Large intestine (tissue), 1 donor: ENCODE data around the gene CEL. TPM values are rescaled to one million over a fixed set of nuclear protein-coding genes. Genes with fewer than 3 reads are reported as not detected.

Experiments used
- polyA plus RNA-seq: library from polyadenylated mRNA; unstranded; fragments of 120-200 nt; gene quantifications from one replicate; pipeline ENCODE4 v1.2.1, GENCODE V29; 2013

The CEL gene
- polyA plus RNA-seq, 1 donor = 268 TPM

Other genes starting within 250 kb of the CEL start
- 2.6 TPM for gene AK8, start 183.7 kb upstream of the CEL start, polyA plus RNA-seq
- gene SPACA9, start 183.1 kb upstream of the CEL start, polyA plus RNA-seq = 2.5 TPM
- gene TSC1, start 117.4 kb upstream of the CEL start, polyA plus RNA-seq = 45.6 TPM
- 6.2 TPM for gene GFI1B, start 83.3 kb upstream of the CEL start, polyA plus RNA-seq
- 54.8 TPM for gene GTF3C5, start 31.0 kb upstream of the CEL start, polyA plus RNA-seq
- gene RALGDS, start 59.3 kb downstream of the CEL start, polyA plus RNA-seq = 43.8 TPM
- gene GBGT1, start 101.9 kb downstream of the CEL start, polyA plus RNA-seq = 8.7 TPM
- not detected for gene OBP2B, start 147.3 kb downstream of the CEL start, polyA plus RNA-seq
- gene ABO, start 213.2 kb downstream of the CEL start, polyA plus RNA-seq = 19.6 TPM